Measurements from ENCODE around the gene SNAPC4.
"Not testable (repeated sequence)": the region's sequence is repeated elsewhere in the genome, so short reads cannot be mapped to it uniquely, and the experiment has no call there.

Gene SNAPC4

DNA sequence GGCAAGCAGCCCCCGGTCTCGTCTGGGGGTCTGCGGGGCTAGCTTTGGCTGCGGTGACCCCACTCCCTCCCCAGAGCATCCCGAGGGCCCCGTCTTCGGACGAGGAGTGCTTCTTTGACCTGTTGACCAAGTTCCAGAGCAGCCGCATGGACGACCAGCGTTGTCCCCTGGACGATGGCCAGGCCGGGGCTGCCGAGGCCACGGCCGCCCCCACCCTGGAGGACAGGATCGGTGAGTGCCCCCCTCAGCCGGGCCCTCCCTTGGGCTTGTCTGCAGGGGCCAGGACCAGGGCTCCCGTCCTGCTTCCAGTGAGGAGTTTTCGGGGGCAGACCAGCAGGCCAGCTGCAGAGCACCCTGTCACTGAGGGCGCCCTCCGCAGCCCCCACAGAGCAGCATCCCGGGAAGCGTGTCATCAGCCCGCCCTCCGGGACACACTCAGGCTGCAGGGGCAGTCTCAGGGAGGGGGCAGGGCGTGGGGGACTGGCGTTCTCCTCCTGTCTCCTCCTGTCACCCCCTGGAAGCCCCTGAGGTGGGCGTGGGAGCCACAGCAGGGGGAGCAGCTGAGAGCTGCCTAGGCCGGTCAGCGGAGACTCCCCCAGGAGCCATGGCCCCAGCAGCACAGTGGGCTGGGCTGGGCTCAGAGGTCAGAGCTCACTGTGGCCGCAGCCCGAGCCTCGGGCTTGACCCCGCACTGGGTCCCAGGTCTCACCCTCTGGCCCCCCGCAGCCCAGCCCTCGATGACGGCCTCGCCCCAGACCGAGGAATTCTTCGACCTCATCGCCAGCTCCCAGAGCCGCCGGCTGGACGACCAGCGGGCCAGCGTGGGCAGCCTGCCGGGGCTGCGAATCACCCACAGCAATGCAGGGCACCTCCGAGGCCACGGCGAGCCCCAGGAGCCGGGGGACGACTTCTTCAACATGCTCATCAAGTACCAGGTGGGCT lies 44.1 kb downstream of the SNAPC4 start:
- no peak for DNase-seq (ENCODE audit: low read depth in 2 of 2)

DNA sequence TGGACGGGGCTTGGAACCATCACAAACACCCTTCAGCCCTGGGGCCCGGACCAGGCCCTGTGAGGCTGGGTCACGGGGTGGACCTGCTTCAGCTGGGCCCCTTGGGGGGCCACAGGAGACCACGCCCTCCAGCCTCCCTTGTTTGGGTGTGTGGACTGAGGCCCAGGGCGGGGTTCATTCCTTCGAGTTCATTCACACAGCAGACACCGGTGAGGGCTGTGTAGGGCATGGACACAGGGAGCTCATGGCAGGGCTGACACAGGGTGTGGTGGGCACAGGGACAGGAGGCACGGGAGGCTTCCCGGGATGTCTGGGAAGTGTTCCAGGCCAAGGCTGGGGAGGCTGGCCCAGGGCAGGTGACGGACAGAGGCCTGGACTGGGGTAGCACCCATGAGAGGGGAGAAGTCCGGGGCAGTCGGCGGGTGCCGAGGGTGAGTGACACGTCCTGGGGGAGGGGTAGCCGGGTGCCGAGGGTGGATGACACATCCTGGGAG lies 45.3 kb downstream of the SNAPC4 start:
- DNase-seq (ENCODE audit: low read depth in 2 of 2) = no peak

DNA sequence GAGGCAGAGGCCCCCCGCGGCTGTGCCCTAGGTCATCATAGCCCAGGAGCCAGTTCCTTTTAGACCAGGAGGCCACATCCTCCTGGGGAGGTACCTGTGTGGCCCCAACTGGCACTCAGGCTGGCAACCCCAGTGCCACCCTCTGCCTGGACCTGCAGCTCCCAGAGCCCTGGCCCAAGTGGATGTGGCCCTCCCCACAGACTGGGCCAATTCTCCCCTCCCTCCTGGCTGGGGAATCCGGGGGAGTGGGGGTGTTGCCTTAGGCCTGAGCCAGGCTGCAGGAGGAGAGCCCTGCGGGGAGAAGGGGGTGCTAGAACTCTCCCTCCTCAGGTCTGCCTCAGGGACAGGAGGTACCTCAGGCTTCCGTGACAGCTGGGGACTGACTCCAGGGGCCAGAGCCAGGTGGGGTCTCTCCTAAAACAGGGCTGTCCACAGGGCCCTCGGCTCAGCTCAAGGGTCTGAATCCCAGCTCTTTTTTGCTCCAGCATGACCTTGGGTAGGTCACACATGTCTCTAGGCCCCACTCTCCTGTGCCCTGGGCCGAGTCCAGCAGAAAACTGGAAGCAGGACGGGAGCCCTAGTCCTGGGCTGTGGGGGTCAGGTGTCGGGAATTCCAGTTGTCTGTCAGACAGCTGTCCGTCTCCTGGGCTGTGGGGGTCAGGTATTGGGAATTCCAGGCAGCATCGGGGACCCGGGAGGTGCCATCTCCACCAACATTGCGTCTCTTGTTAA lies 46.0 kb downstream of the SNAPC4 start:
- no peak for DNase-seq (ENCODE audit: low read depth in 2 of 2)

DNA sequence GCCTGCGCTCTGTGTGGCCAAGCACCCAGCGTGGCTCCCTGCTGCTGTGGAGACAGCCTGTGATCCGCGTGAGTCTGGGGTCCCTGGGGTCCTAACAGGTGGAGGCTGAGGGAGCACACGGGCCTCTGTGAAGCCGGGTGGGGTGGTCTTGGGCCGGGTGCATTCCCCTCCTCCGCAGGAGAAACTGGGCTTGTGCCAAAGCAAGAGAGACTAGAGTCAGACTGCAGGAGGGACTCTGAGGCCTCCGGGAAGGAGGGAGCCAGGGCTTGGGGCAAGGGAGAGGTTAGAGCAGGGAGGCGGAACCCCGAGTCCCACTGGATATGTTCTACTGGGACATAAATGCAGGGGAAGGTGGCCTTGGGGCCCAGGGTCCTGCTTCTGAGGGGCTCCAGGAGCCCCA lies 46.9 kb downstream of the SNAPC4 start:
- no peak for DNase-seq (ENCODE audit: low read depth in 2 of 2)

DNA sequence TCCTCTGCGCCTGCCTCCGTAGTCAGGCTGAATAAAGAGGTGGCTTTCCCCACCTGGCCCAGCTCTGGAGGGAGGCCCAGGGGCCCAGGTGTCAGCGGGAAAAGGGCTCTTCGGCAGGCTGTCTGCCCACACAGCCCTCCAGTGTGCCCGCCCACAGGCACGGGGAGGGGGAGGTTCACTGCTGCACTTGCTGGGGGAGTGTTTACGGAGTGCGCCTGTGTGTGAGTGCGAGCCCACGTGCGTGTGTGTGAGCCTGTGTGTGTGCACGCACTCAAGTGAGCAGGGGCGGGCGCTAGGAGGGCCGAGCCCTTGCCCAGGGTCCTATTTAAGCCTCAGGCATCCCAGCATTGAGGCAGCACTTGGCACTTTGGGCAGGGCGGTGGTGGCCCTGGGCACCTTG lies 47.3 kb downstream of the SNAPC4 start:
- no peak for DNase-seq (ENCODE audit: low read depth in 2 of 2)

DNA sequence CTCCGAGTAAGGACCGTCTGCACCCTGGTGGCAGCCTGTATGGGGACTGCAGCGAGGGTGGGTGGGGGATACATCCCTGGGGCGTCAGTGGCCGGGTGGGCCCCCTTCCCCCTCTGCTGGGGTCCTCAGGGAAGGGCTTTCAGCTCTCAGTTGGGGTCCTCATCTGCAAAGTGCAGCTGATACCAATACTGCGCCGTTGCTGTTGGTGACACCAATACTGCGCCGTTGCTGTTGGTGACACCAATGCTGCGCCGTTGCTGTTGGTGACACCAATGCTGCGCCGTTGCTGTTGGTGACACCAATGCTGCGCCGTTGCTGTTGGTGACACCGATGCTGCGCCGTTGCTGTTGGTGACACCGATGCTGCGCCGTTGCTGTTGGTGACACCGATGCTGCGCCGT lies 48.1 kb downstream of the SNAPC4 start:
- DNase-seq (ENCODE audit: low read depth in 2 of 2) = not testable (repeated sequence)

DNA sequence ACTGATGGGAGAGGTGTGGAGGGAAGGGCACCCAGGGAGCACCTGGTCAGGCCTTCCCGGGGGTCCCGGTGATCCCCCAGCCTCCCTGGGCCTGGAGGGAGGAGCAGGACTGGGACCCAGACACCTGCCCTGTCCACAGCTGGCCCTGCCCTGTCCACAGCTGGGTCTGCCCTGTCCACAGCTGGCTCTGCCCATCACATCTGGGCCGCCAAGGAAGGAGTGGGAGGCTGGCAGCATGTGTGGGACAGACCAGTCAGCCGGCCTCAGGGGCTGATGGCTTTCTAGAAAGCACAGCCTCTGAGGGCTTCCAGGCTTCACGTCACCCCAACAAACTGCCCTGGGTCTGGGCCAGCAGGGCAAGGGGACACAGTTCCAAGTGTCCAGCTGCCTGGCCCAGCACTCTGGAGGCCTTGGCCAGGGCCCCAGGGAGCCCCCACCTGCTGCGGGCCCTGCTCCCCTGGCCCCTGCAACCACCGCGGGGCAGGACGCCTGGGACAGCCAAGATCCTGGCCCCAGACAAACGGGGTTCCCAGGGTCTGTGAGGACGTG lies 48.6 kb downstream of the SNAPC4 start:
- DNase-seq (ENCODE audit: low read depth in 2 of 2) = no peak

All from stimulated activated CD4-positive, alpha-beta T cell treated with anti-CD3 and anti-CD28 coated beads, Interleukin-15, amount 100 ng/mL, for 48 hours (primary cell).